Glutamatergic neuron (in vitro differentiated cells): Measurements from ENCODE around the gene SULT2B1. TPM values are rescaled to one million over a fixed set of nuclear protein-coding genes. Genes with fewer than 3 reads are reported as not detected.

Source experiments
- DNase-seq: peaks from one replicate; pipeline ENCODE4 v3.0.0; 2022
- H3K27ac Mint-ChIP-seq: one replicate; pipeline ENCODE4 v1.8.0; 2020; ENCODE audit warnings: mild to moderate bottlenecking, mixed read lengths, inconsistent platforms; ENCODE audit not compliant: unreplicated experiment
- H3K27me3 Mint-ChIP-seq: one replicate; pipeline ENCODE4 v1.8.0; 2020; ENCODE audit warnings: mild to moderate bottlenecking, moderate library complexity, mixed read lengths, inconsistent platforms; ENCODE audit not compliant: unreplicated experiment
- H3K36me3 Mint-ChIP-seq: one replicate; pipeline ENCODE4 v1.8.0; 2020; ENCODE audit warnings: mild to moderate bottlenecking, mixed read lengths, inconsistent platforms; ENCODE audit not compliant: unreplicated experiment
- H3K4me1 Mint-ChIP-seq: one replicate; pipeline ENCODE4 v1.8.0; 2020; ENCODE audit warnings: mild to moderate bottlenecking, low read depth, mixed read lengths, inconsistent platforms; ENCODE audit not compliant: unreplicated experiment
- H3K4me3 Mint-ChIP-seq: one replicate; pipeline ENCODE4 v1.8.0; 2020; ENCODE audit warnings: mild to moderate bottlenecking, mixed read lengths, inconsistent platforms; ENCODE audit not compliant: unreplicated experiment
- H3K9me3 Mint-ChIP-seq: one replicate; pipeline ENCODE4 v1.8.0; 2020; ENCODE audit warnings: mild to moderate bottlenecking, moderate library complexity, mixed read lengths, inconsistent platforms; ENCODE audit not compliant: unreplicated experiment
- total RNA-seq: library from RNA; stranded (reverse); fragmentation: NEBNext Ultra II Directional; extraction: Animal tissue kit (Norgen Biotek cat#: 25700); gene quantifications from one replicate; pipeline ENCODE4 v1.2.1, GENCODE V29; 2021; ENCODE audit not compliant: unreplicated experiment
- TF ChIP-seq, protein P1 (sequence below): fragments of 200-600 bp; sonication (generic); IDR thresholded peaks from one replicate; pipeline ENCODE4 v1.5.0; 2021; ENCODE audit not compliant: partially characterized antibody, unreplicated experiment

The SULT2B1 gene
- total RNA-seq, 1 donor from 2014 or later = not detected

DNA sequence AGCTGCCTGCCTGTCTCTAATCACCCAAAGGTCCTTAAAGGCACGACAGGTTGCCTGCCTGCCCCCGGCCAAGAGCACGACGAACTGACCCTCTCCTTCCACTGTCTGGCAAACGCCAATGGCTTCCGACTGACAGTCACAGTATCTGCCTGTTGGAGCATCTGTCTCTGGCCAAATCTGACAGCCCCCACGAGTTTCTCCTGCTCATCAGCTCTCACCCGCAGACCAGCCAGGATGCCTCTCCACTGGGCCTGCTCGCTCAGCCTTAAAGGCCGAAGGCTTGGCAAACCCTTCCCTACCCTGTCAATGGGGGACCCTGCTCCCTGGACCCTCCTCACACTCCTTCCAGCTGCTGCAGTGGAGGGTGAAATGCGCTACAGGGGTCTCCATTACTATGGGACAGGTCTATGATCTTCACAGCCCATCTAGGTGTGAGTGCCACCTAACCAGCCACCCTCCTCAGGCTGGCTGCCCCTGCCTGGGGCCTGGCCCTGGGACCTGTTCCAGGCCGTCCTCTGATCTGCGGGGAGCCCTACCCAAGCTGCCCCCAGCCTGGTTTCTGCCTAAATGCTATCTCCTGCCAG lies 62.0 kb downstream of the SULT2B1 start:
- peak overlapping the region; percentile 77 for H3K27ac Mint-ChIP-seq
- H3K4me1 Mint-ChIP-seq = peaks cover 7% of the 10 kb centered on the region
- H3K4me3 Mint-ChIP-seq = peak overlapping the region; percentile 16
- peaks cover 4% of the 10 kb centered on the region for H3K9me3 Mint-ChIP-seq
- peaks cover 9% of the 10 kb centered on the region for H3K27me3 Mint-ChIP-seq
- DNase-seq = no peak
- TF ChIP-seq, protein P1, sequence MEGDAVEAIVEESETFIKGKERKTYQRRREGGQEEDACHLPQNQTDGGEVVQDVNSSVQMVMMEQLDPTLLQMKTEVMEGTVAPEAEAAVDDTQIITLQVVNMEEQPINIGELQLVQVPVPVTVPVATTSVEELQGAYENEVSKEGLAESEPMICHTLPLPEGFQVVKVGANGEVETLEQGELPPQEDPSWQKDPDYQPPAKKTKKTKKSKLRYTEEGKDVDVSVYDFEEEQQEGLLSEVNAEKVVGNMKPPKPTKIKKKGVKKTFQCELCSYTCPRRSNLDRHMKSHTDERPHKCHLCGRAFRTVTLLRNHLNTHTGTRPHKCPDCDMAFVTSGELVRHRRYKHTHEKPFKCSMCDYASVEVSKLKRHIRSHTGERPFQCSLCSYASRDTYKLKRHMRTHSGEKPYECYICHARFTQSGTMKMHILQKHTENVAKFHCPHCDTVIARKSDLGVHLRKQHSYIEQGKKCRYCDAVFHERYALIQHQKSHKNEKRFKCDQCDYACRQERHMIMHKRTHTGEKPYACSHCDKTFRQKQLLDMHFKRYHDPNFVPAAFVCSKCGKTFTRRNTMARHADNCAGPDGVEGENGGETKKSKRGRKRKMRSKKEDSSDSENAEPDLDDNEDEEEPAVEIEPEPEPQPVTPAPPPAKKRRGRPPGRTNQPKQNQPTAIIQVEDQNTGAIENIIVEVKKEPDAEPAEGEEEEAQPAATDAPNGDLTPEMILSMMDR = no peak
- no peaks in the 10 kb centered on the region for H3K36me3 Mint-ChIP-seq

DNA sequence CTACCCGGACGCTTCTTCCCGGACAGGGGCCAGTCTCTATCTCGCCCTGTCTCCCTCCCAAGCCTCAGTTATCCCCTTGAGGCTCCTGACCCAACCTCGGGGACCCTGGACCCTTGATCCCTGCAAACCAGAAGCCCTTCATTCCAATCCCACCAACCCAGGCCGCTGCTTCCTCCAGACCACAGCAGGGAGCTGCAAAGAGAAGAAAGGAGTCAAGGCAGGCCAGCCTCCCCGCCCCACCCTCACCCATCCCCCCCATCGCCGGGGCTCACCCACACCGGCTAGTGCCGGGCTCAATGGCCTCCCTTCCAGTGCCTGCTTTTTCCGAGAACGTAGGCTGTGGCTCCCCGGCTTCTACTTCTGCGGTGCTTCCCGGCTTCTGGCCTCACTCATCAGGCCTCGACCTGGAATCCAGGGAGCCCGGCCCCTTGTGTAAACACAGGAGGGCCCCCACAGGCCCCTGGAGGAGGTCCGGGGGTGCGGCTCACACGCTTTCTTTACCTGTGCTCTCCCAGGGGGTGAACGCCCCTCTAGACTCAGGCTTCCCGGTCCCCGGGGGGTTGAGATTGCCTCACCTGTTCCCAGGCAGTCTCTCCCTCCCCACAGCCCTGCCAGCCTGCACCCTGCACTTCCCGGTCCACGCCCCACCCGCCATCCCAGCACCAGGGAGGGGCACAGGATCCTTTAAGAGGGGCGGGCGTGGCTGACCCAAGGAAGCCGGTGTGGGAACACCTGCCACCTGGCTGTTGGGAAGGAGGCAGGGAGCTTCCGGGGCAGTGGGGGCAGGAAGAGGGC lies 62.7 kb downstream of the SULT2B1 start, which contains the start of gene FAM83E:
Gene FAM83E, minus strand, starts transcription at position 641 of the 795 bp plus-strand sequence. CDS start 1,704 bp downstream, outside the sequence.
- H3K9me3 Mint-ChIP-seq = peaks cover 7% of the 10 kb centered on the region

GRCh38 chr19:48615231-48616040 lies 63.5 kb downstream of the SULT2B1 start:
- no peak for DNase-seq
- peaks cover 7% of the 10 kb centered on the region for H3K9me3 Mint-ChIP-seq
- H3K4me3 Mint-ChIP-seq = peak overlapping the region; percentile 42
- peaks cover 11% of the 10 kb centered on the region for H3K4me1 Mint-ChIP-seq
- H3K36me3 Mint-ChIP-seq = no peaks in the 10 kb centered on the region
- H3K27ac Mint-ChIP-seq = no peak overlapping the region
- H3K27me3 Mint-ChIP-seq = peaks cover 9% of the 10 kb centered on the region
- TF ChIP-seq, protein P1 = no peak

More for the DNA sequence above, 62.7 kb downstream of the SULT2B1 start, which contains the start of gene FAM83E:
- DNase-seq = no peak
- no peaks in the 10 kb centered on the region for H3K36me3 Mint-ChIP-seq
- H3K4me3 Mint-ChIP-seq = peak within 1 kb of the TSS; percentile 42
- peaks cover 9% of the 10 kb centered on the region for H3K4me1 Mint-ChIP-seq
- H3K27me3 Mint-ChIP-seq = peaks cover 9% of the 10 kb centered on the region
- peak within 1 kb of the TSS; percentile 77 for H3K27ac Mint-ChIP-seq
- TF ChIP-seq, protein P1 = no peak

DNA sequence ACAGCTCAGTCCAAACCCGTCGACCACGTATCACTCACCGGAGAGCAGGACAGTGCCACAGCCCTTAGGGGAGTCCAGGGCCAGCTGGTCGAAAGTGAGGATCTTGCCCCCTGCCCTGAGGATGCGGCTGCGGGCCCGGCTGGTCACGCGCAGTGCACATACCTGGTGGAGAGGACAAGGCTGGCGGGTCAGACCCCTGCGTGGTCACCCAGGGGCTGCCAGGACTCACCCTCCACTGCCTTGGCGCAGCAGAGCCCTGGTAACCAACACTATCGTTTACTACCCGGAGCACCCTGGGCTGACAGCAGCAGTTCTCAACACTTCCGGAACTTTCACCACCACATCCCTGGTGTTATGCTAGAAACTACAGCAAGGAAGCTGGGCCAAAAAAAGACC lies 64.1 kb downstream of the SULT2B1 start:
- H3K36me3 Mint-ChIP-seq = no peaks in the 10 kb centered on the region
- H3K4me1 Mint-ChIP-seq = peaks cover 11% of the 10 kb centered on the region
- H3K27me3 Mint-ChIP-seq = peaks cover 9% of the 10 kb centered on the region
- no peak for DNase-seq
- H3K4me3 Mint-ChIP-seq = peak overlapping the region; percentile 95
- H3K27ac Mint-ChIP-seq = no peak overlapping the region
- TF ChIP-seq, protein P1 = no peak
- peaks cover 6% of the 10 kb centered on the region for H3K9me3 Mint-ChIP-seq
